Naive B cell (primary cell): ENCODE results near the gene EHD1. TPM values are rescaled to one million over a fixed set of nuclear protein-coding genes. Genes with fewer than 3 reads are reported as not detected.

Experiments used
- ATAC-seq, 2 donors: fragments of 150-1000 bp; cut with Tn5 transposase; 2 replicates each; pipeline ENCODE4 v1.10.0; 2021; ENCODE audit warnings: low read depth in 2 of 2, mild to moderate bottlenecking in 2 of 2, moderate library complexity in 2 of 2
- DNase-seq: peaks from one replicate; pipeline ENCODE4 v3.0.0; 2022
- H3K27ac Mint-ChIP-seq, 6 donors: one replicate each; pipeline ENCODE4 v1.8.0; 2020 to 2022; ENCODE audit warnings: mild to moderate bottlenecking in 6 of 6, mixed read lengths in 6 of 6, moderate library complexity in 5 of 6, inconsistent platforms in 2 of 6
- H3K27me3 Mint-ChIP-seq, 3 donors: one replicate each; pipeline ENCODE4 v1.8.0; 2021 to 2022; ENCODE audit warnings: mixed read lengths in 3 of 3, mild to moderate bottlenecking in 1 of 3
- H3K36me3 Mint-ChIP-seq, 2 donors: one replicate each; pipeline ENCODE4 v1.8.0; 2020 to 2022; ENCODE audit warnings: mixed read lengths in 2 of 2, inconsistent platforms in 1 of 2, mild to moderate bottlenecking in 1 of 2
- H3K4me1 Mint-ChIP-seq, 3 donors: one replicate each; pipeline ENCODE4 v1.8.0; 2020 to 2022; ENCODE audit warnings: mixed read lengths in 3 of 3, inconsistent platforms in 1 of 3, mild to moderate bottlenecking in 1 of 3, moderate library complexity in 1 of 3
- H3K4me3 Mint-ChIP-seq, 8 donors: one replicate each; pipeline ENCODE4 v1.8.0; 2020 to 2022; ENCODE audit warnings: mild to moderate bottlenecking in 8 of 8, mixed read lengths in 8 of 8, moderate library complexity in 8 of 8, inconsistent platforms in 2 of 8
- H3K9me3 Mint-ChIP-seq, 7 donors: one replicate each; pipeline ENCODE4 v1.8.0; 2020 to 2022; ENCODE audit warnings: mixed read lengths in 7 of 7, mild to moderate bottlenecking in 5 of 7, inconsistent platforms in 2 of 7, moderate library complexity in 1 of 7
- polyA plus RNA-seq, 6 donors: library from polyadenylated mRNA; unstranded; fragments of 300-500 nt; fragmentation: Illumina TruSeq; gene quantifications; one replicate each; pipeline ENCODE4 v1.2.3, GENCODE V29; 2021; ENCODE audit warnings: low read depth in 6 of 6

Gene EHD1
- polyA plus RNA-seq, 6 donors from 2014 or later: 65.3 to 119 (median 90.7) TPM

DNA sequence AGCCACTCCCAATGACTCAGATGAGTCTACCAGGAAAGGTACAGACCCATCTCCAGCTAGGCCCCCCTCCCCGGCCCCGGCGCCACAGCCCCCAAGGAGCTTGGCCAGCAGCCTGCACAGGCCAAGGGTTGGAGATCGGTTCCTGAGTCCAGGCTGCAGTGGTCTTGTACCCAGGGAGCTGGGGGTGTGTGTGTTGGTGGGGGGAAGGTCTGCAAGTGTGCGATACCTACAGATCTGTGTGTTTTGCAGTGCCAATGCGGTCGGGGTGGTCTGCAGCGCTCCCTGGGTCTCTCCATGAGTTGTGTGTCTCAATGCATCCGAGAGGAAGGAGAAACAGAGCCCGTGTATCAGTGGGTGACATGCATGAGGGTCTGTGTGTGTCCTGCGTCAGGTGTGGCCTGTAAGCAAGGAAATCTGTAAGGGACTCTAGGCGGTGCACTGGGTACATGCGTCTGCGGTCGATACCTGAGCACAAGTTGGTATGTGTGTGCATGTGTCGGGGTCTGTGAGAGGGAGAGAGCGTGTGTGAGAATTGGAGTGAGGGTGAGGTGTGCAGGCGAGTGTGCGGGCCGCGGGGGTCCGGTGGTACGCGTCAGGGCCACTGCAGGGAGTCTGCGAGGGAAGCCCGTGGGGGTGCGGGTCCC is 34.6 kb downstream of the EHD1 start:
- H3K4me3 Mint-ChIP-seq: peak overlapping the region; percentile 73 to 92 (median 86)
- H3K36me3 Mint-ChIP-seq: peaks cover 0 to 7% of the 10 kb centered on the region in 2 donors
- H3K27me3 Mint-ChIP-seq: no peaks in the 10 kb centered on the region
- DNase-seq (no peak), ATAC-seq (no peak)
- peaks cover 30 to 44% (median 34%) of the 10 kb centered on the region in 3 donors for H3K4me1 Mint-ChIP-seq
- peak overlapping the region in 4 of 6 donors; percentile 13 to 94 (median 83) for H3K27ac Mint-ChIP-seq
- no peaks in the 10 kb centered on the region for H3K9me3 Mint-ChIP-seq

DNA sequence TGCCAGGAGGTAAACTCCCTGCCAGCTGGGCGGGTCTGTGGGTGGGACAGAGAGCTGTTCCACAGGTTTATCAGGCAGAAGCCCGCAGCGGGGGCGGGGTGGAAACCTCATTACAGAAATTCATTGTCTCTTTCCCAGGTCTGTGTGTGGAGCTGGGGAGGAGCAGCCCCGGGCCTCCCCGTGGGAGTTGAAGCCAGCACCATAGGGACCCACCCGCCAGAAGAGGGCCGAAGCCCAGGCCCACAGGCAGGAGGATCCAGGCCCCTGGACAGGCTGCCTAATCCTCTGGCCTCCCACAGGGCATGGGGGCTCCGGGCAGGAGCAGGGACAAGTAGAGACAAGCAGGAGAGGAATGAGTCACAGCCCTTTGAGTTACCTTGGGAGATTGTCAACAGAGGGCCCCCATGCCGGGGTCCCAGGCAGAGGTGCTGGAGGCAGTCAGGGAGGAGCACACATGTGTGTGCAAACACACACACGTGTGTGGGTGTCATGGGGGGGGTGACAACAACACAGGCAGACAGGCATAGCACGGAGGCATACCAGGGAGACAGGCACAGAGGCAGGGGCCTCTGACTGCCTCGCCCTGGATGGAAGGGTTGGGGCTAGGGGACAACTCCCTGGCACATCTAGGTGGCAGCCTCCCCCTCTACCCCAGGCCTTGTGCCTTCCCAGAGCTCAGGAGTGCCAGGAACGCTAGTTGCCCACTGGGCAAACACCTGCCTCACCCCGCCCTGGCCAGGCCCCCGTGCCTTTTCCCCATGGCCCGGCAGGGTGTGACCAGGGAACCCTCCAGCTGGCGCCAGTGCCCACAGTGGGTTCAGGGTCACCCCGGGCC is 35.4 kb downstream of the EHD1 start:
- ATAC-seq (no peak), DNase-seq (no peak)
- Mint-ChIP-seq H3K9me3 (no peaks in the 10 kb centered on the region), H3K36me3 (peaks cover 0 to 7% of the 10 kb centered on the region in 2 donors), H3K27ac (peak overlapping the region in 1 of 6 donors; percentile 77), H3K4me1 (peaks cover 23 to 36% (median 27%) of the 10 kb centered on the region in 3 donors), H3K27me3 (no peaks in the 10 kb centered on the region), H3K4me3 (peak overlapping the region in 7 of 8 donors; percentile 72 to 92 (median 82))

DNA sequence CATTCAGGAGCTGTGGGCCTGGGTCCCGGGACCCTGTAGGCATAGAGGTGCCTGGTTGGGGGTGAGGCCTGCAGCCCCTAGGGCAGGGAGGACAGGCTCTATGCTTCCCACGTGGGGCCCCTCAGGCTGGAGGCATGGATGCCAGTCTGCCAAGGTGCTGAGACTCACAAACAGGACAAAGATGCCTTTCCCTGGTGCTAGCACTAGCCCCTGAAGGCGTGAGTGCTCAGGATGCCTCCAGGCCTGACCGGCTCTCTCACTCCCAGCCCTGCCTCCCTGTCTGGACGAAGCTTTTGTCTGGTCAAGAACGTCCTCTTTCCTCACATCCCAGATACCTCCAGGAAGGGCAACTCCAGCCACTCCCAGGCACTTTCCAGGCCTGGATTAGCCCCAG is 36.1 kb downstream of the EHD1 start:
- ATAC-seq: no peak
- no peak for DNase-seq
- no peaks in the 10 kb centered on the region for H3K9me3 Mint-ChIP-seq
- H3K4me3 Mint-ChIP-seq: peak overlapping the region in 1 of 8 donors; percentile 22
- H3K27ac Mint-ChIP-seq: no peak overlapping the region
- peaks cover 21 to 33% (median 21%) of the 10 kb centered on the region in 3 donors for H3K4me1 Mint-ChIP-seq
- no peaks in the 10 kb centered on the region for H3K27me3 Mint-ChIP-seq
- peaks cover 0 to 7% of the 10 kb centered on the region in 2 donors for H3K36me3 Mint-ChIP-seq

DNA sequence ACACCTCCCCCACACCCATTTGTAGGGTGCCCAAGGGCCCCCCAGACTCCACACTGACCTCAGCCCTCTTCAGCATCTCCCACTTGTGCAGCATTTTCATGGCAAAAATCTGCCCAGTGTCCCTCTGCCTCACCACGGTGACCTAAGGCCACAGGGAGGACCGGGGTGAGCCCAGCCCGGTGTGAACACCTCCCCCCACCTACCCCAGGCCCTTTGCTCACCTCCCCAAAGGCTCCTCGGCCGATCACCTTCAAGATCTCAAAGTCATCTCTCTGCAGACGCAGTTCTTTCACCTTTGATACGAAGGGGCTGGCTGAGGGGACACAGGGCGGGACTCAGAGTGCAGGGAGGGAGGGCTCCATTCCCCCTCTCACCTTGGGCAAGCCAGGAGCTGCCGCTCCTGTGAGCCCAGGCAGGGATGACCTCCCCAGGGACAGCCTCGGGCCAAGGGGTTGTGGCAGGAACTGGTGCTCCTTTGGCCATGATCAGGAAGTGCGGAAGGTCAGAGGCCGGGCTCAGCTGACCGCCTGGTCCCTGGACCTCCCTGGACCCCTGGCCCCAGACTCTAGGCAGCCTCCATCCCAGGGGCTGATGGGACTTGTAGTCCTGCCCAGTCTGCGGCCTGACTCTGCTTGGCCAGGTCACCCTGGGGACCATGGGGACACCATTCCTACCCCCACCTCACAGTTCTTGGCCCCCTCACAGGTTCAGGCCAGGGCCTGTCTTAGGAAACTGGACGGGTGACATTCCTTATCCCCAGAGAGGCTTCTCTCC is 36.6 kb downstream of the EHD1 start:
- DNase-seq (no peak), ATAC-seq (no peak)
- H3K4me3 Mint-ChIP-seq: no peak overlapping the region
- H3K9me3 Mint-ChIP-seq: no peaks in the 10 kb centered on the region
- H3K4me1 Mint-ChIP-seq: peaks cover 16 to 27% (median 16%) of the 10 kb centered on the region in 3 donors
- H3K36me3 Mint-ChIP-seq: peaks cover 0 to 7% of the 10 kb centered on the region in 2 donors
- no peaks in the 10 kb centered on the region for H3K27me3 Mint-ChIP-seq
- peak overlapping the region in 1 of 6 donors; percentile 86 for H3K27ac Mint-ChIP-seq

DNA sequence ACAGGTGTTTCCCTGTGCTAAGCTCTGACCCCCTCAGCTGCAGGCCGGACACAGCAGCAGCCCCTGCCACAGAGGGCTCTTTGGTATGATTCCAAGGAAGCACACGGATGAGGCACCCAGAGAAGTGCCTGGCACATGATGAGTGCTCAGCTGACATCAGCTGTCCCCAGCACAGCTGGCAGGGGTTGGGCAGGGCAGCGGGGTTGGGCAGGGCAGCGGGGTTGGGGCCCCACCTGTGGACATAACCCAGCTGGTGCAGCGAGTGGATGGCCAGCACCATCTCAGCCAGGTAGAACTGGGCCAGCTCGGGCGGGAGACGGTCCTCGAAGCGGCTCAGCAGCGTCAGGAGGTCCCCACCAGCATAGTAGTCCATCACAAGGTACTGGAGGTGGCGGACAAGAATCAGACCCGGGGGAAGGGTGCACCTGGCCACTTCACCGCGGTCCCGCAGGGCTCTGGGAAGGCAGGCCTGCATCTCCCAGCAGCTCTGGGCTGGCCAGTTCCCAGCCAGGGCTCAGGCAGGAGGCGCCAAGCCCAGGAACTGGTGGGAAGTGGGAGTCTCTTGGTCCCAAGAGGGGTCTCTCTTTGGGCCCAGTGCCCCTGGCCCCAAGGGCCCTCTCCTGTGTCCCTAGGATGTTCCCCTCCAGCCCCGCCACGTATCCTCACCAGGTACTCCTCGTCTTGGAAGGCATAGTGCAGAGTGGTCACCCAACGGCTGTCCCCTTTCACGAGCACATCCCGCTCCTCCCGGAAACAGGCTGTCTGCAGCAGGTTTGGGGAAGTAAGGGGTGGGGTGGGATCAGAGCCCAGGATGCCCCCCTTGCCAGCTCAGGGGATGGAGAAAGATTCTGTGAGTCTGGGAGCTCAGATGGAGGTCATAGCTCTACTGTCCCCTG is 38.3 kb downstream of the EHD1 start:
- no peak overlapping the region for H3K4me3 Mint-ChIP-seq
- no peak for DNase-seq
- no peaks in the 10 kb centered on the region for H3K27me3 Mint-ChIP-seq
- H3K27ac Mint-ChIP-seq: no peak overlapping the region
- no peaks in the 10 kb centered on the region for H3K9me3 Mint-ChIP-seq
- peaks cover 11 to 23% (median 14%) of the 10 kb centered on the region in 3 donors for H3K4me1 Mint-ChIP-seq
- peaks cover 0 to 7% of the 10 kb centered on the region in 2 donors for H3K36me3 Mint-ChIP-seq
- no peak for ATAC-seq

DNA sequence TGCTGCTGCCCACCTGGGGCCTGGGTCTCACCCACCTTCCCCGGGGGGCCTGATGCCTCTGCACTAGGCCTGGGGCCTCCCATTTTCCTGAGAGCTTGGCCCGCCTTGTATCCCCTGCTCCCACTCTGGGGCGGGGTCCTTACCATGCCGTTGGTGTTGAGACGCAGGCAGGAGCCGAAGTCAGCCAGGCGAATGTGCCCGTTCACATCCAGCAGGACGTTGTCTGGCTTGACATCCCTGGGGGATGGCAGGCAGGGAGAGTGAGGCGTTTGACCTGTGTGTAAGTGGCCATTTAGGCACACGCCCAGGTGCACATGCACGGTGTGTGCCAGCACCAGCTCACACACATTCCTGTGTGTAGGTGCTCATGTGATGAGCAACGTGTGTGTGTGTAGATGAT is 39.1 kb downstream of the EHD1 start:
- no peaks in the 10 kb centered on the region for H3K27me3 Mint-ChIP-seq
- H3K27ac Mint-ChIP-seq: no peak overlapping the region
- ATAC-seq (no peak), DNase-seq (no peak)
- no peaks in the 10 kb centered on the region for H3K9me3 Mint-ChIP-seq
- peaks cover 0 to 7% of the 10 kb centered on the region in 2 donors for H3K36me3 Mint-ChIP-seq
- H3K4me1 Mint-ChIP-seq: peaks cover 8 to 19% (median 11%) of the 10 kb centered on the region in 3 donors
- H3K4me3 Mint-ChIP-seq: no peak overlapping the region

DNA sequence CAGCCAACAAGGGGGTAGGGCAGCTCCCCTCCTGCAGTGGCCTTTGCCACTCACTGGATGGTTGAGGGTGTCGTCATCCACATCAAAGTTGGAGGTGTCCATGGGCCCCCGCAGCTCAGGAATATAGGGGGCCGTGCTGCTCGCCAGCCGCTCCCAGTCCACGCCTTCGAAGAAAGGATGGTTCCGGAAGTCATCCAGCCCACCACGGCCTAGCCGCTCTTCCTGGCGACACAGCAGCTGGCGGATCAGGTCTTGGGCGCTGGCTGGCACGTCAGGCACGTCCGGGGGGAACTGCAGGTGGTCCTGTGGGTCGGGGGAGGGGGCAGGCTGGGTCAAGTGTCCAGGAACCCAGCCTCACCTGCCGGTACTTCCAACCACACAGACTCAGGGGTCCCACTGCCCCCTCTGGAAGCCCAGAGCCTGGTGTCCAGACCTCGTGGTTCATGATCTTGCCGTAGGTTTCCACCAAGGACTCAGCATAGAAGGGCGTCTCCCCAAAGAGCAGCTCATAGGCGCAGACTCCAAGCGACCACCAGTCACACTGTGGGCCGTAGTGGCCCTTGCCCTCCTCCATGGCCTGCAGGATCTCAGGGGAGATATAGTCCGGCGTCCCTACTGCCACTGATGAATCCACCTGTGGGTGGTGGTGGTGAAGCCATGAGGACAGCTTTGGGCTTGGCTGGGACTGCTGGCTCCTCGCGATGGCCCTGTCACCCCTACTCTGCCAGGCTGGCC is 39.7 kb downstream of the EHD1 start:
- no peaks in the 10 kb centered on the region for H3K9me3 Mint-ChIP-seq
- ATAC-seq: no peak
- H3K36me3 Mint-ChIP-seq: peaks cover 0 to 7% of the 10 kb centered on the region in 2 donors
- H3K27ac Mint-ChIP-seq: no peak overlapping the region
- no peaks in the 10 kb centered on the region for H3K27me3 Mint-ChIP-seq
- no peak overlapping the region for H3K4me3 Mint-ChIP-seq
- peaks cover 5 to 15% (median 7%) of the 10 kb centered on the region in 3 donors for H3K4me1 Mint-ChIP-seq
- no peak for DNase-seq

DNA sequence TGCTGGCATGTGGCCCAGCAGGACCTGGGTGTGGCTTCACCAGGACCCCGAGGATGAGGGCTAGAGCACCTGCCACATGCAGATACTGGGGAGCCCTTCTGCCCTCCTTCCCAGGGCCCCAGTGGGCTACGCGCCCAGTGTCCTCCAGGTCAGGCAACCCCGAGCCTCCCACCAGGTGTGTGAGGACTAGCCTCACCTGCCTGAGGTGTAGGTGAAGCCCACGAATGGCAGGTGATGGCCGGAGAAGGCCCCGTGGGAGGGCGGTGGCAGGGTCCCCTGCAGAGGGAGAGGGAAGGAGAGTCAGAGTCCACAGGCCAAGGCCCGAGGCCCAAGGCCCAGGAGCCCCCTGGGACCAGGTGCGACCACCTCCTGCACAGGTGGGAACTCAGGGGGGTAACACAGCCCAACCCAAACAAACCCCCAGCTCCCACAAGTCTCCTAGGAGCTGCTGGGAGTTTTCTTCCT is 40.5 kb downstream of the EHD1 start:
- H3K27ac Mint-ChIP-seq: no peak overlapping the region
- H3K4me3 Mint-ChIP-seq: no peak overlapping the region
- no peak for ATAC-seq
- H3K27me3 Mint-ChIP-seq: no peaks in the 10 kb centered on the region
- H3K36me3 Mint-ChIP-seq: peaks cover 0 to 7% of the 10 kb centered on the region in 2 donors
- peaks cover 0 to 6% (median under 1%) of the 10 kb centered on the region in 3 donors for H3K4me1 Mint-ChIP-seq
- DNase-seq: no peak
- H3K9me3 Mint-ChIP-seq: no peaks in the 10 kb centered on the region

DNA sequence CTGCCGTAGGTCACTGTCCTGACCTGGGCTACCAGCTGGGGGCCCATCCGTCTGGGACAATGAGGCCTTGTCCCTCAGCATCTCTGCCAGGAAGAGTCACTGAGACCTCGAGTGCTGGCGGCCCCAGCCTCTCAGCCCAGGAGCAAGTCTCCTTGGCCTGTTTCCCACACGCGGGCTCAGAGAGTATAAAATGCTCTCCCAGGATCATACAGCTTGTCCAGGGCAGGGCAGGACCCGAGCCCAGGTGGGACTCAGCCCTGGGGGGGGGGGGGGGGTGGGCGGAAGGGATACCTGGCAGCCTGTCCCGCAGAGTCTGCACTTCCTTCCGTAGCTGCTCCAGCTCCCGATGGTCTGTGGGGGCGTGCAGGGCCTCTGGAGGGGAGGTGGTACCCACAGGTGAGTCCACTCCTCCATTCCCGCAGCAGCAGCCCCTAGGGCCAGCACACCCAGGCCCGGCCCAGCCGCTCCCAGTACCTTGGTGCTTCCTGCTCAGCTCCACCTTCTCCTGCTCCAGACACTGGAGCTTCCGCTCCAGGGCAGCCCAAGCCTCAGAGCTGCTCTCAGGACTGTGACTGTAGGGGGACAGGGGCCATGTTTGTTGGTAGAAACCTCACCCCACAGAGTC is 41.9 kb downstream of the EHD1 start:
- Mint-ChIP-seq H3K36me3 (peaks cover 0 to 15% of the 10 kb centered on the region in 2 donors), H3K27me3 (no peaks in the 10 kb centered on the region), H3K9me3 (no peaks in the 10 kb centered on the region), H3K4me3 (no peak overlapping the region), H3K4me1 (peaks cover 0 to 4% (median 0%) of the 10 kb centered on the region in 3 donors), H3K27ac (no peak overlapping the region)
- DNase-seq: no peak
- ATAC-seq: no peak

DNA sequence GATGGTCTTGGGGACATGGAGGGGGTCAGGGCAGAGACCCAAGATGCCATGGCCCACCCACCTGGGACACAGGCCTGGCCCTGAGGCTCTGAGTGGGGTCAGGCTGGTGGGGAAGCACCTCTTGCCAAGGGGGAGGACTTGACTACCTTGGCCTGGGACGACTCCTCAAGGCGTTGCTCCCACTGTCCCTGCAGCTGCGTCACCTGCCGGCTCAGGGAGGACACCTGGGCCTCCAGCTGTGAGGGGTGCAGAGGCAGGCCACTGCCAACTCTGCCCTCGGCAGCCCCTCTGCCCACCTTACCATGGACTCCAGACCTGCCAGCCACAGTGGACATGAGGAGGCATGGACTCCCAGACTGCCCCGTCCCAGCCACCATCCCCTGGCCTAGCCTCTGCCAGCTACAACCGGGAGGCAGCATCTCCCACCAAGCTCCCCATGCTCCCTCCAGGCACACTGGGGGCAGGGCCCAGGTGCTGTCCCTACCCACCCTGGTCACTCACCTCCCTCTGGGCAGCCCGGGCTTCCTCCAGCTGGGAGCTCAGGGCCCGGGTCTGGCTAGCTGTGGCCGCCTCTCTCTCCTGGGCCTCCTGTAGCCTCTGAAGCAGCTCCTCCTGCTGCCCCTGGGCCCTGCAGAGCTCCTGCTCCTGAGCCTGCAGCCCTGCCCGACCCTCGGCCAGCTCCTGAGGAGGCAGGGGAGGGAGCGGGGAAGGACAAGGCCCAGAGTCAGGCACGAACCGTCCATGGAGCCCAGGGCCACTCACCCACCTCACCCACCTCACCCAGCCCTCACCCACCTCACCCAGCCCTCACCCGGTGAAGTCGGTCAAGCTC is 42.6 kb downstream of the EHD1 start:
- peaks cover 0 to 4% (median 0%) of the 10 kb centered on the region in 3 donors for H3K4me1 Mint-ChIP-seq
- no peak overlapping the region for H3K27ac Mint-ChIP-seq
- H3K27me3 Mint-ChIP-seq: no peaks in the 10 kb centered on the region
- H3K36me3 Mint-ChIP-seq: peaks cover 0 to 15% of the 10 kb centered on the region in 2 donors
- no peak for DNase-seq
- H3K4me3 Mint-ChIP-seq: no peak overlapping the region
- H3K9me3 Mint-ChIP-seq: no peaks in the 10 kb centered on the region
- no peak for ATAC-seq
